SW480 (cell line): ENCODE results near the gene PKN3.
"Not testable (repeated sequence)": the region's sequence is repeated elsewhere in the genome, so short reads cannot be mapped to it uniquely, and the experiment has no call there.

Experiments
- DNase-seq: peaks from one replicate; pipeline ENCODE4 v3.0.0-alpha.2; 2016; ENCODE audit warnings: low spot score

PKN3 gene

GRCh38 chr9:128702445-128702948, at the start of gene PKN3:
Gene PKN3, plus strand, starts transcription at chr9:128702503. Its CDS starts 413 bp downstream, at chr9:128702916.
- DNase-seq = peak; percentile 81

GRCh38 chr9:128653908-128654307, 48.4 kb upstream of the PKN3 start:
- no peak for DNase-seq

- no peak for DNase-seq
Measured at GRCh38 chr9:128654481-128654880, 47.8 kb upstream of the PKN3 start.

GRCh38 chr9:128656416-128657343, 45.6 kb upstream of the PKN3 start, which contains the start of gene DYNC2I2:
Gene DYNC2I2, minus strand, starts transcription at chr9:128656847. Its CDS starts 121 bp downstream, at chr9:128656726.
- peak; percentile 89 for DNase-seq

DNA sequence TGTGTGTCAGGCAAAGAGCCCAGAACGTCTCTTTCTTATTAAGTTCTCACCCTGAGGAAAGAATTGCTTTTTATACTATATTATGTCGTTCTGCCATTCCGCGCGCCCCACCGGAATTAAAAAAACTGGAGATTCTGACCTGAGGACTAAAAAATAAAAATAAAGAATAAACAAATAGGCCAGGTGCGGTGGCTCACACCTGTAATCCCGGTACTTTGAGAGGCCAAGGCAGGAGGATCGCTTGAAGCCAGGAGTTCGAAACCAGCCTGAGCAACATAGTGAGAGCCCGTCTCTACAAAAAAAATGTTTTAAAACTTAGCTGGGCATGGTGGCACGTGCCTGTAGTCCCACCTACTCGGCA, 45.0 kb upstream of the PKN3 start:
- no peak for DNase-seq

- DNase-seq = no peak
Measured at GRCh38 chr9:128657796-128658195, 44.5 kb upstream of the PKN3 start.

DNA sequence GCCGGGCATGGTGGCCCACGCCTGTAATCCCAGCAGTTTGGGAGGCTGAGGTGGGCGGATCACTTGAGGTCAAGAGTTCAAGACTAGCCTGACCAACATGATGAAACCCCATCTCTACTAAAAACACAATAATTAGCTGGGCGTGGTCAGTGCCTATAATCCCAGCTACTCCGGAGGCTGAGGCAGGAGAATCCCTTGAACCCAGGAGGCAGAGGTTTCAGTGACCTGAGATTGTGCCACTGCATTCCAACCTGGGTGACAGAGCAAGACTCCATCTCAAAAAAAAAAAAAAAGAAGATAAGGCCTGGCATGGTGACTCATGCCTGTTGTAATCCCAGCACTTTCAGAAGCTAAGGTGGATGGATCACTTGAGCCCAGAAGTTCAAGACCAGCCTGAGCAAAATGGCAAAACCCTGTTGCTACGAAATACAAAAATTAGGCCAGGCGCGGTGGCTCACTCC, 35.8 kb upstream of the PKN3 start:
- DNase-seq = not testable (repeated sequence)

DNA sequence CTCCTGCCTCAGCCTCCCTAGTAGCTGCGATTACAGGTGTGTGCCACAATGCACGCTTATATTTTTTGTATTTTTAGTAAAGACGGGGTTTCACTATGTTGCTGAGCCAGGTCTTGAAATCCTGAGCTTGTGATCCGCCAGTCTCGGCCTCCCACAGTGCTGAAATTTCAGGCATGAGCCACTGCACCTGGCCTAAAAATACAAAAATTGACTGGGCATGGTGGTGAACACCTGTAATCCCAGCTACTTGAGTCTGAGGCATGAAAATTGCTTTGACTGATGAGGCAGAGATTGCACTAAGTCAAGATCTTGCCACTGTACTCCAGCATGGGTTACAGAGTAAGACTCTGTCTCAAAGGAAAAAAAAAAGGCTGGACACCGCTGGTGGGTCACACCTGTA, 32.5 kb upstream of the PKN3 start:
- no peak for DNase-seq

DNA sequence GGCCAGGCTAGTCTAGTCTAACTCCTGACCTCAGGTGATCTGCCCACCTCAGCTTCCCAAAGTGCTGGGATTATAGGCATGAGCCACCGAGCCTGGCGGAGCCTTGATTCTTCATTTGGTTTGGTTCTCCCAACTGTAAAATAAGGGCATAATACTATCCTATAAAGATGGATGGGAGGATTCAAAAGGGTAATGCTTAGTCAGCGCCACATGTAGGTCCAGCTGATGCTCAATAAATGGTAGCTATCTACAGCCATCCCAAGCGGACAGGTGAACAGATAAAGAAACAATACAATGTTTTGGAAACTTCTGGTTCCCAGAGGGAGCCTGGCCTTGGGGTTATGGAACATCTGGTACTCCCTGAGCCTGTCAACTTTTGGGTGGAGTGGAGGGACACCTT, 26.9 kb upstream of the PKN3 start:
- DNase-seq = no peak

DNA sequence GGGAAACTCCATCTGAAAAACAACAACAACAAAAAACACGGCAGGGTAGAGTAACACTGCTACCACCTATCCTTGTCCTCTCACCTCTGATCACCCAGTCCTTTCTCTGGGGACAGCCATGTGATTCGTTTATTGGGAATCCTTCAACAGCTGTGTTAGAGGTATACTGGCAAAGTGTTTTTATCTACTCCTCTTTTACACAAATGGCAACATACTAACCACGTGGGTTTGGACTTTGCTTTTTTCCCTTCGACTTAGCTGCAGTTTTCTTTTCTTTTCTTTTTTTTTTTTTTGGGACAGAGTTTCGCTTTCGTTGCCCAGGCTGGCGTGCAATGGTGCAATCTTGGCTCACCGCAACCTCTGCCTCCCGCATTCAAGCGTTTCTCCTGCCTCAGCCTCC, 24.5 kb upstream of the PKN3 start:
- no peak for DNase-seq

GRCh38 chr9:128683340-128684064, 18.8 kb upstream of the PKN3 start:
- DNase-seq = peak; percentile 68

GRCh38 chr9:128684065-128684324, 18.3 kb upstream of the PKN3 start:
- no peak for DNase-seq

- DNase-seq = peak; percentile 89
Measured at GRCh38 chr9:128684325-128685199, 17.7 kb upstream of the PKN3 start.

DNA sequence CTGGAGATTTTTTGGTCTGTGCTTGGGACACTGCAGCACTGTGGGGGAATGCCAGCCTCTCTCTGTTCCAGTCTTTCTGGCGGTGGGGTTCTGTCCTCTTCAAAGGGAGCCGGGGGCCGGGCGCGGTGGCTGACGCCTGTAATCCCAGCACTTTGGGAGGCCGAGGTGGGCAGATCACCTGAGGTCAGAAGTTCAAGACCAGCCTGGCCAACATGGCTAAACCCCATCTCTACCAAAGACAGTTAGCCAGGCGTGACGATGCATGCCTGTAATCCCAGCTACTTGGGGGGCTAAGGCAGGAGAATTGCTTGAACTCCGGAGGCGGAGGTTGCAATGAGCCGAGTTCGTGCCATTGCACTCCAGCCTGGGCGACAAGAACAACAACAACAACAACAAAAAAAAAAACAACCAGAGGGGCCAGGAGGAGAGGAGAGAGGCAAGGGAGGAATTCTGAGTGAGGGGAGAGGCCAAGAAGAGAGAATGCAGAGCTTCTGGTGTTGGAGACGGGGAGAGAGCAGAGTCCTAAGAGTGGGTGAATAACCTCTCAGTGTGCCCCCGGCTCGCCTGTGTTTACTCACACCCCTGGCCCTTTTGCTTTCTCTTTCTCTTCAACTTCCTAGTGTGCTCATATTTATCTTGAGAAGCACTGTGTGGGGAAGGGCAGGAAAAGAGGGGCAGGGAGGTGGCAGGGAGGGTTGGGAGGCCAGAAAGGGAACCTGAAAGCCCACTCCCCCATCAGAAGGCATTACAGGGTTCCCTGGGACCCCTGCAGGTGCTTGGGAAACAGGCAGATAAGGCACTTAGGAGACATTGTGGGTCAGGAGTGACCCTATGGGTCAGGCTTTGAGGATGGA, 16.4 kb upstream of the PKN3 start:
- no peak for DNase-seq

GRCh38 chr9:128687453-128687852, 14.8 kb upstream of the PKN3 start:
- no peak for DNase-seq

DNA sequence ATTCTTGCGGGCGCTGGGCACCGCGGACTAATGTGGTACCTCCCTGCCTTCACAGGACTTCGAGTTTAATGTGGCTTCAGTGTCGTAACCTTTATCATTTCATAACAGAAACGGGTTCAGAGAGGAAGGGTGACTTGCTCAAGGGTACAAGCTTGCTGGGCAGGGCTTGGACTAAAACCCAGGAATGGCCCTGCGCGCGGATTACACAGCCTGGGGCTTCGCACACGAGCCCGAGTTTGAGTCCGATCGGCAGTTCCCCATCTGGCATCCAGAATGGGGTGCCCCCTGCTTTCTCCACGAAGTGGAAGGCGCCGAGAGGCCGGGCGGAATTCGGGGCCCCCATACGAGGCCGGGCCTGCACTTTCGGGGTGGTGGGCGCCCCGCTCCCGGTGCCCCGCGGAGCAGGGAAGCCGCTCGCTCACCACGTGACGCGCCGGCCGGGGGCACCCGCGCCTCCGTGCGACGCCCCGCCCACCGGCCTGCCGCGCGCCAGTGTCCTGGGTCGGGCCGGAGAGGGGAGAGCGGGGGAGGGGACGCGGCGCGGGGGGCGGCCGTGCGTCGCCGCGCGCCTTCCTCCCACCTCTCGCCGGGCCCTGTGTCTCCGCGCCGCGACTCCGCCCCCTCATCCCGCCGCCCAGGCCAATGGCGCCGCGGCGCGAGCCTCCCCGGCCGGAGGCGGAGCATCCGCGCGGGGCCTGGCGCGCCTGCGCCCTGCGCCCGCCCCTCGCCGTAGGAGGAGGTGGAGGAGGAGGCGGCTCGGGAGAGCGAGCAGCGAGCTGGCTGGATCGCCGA, 13.6 kb upstream of the PKN3 start, which contains the start of gene SET:
TSS of gene SET (plus strand) at position 722 of the 792 bp plus-strand sequence. CDS start 361 bp downstream, outside the sequence.
- peak; percentile 88 for DNase-seq

DNA sequence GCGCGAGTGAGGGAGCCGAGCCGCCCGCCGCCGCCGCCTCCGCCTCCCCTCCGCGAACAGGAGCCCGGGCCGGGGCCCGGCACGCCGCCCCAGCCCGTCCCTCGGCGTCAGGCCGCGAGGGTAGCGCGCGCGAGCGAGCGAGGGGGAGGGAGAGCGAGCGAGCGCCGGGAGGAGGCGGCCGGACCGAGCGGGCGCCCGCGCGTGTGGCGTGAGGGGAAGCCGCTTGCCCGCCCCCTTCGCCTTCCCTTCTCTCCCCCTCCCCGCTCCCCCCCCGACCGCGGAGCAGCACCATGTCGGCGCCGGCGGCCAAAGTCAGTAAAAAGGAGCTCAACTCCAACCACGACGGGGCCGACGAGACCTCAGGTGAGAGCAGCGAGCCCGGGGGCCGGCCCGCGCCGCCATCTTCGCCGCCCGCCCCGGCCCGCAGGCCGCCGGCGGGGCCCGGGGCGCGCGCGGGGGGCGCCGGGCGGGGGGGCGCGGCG, 13.0 kb upstream of the PKN3 start:
- DNase-seq = no peak

- DNase-seq = peak; percentile 58
Measured at GRCh38 chr9:128689820-128690683, 12.3 kb upstream of the PKN3 start.

DNA sequence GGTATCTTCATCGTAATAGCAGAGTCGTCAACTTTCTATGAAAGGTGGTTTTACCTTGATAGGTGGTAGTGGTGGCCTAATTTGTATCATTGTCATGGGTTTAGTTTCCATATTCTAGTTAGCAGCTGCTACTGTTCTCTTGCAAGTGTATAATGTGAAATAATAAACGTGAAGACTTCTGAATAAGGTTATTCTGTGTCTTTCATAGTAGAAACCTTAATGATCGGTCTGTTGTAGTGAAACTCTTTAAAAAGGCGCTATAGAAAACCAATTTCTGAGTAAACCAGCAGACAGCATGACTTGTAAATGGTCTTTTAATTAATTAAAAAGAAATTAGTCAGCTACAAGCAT, 11.6 kb upstream of the PKN3 start:
- DNase-seq = no peak
